Smooth muscle cell (in vitro differentiated cells): Measurements from ENCODE around the gene CIB4. TPM values are rescaled to one million over a fixed set of nuclear protein-coding genes. Genes with fewer than 3 reads are reported as not detected.

Experiments used
- DNase-seq: peaks from one replicate; lab custom pipeline; 2025; ENCODE audit not compliant: unreplicated experiment; lab: John Stamatoyannopoulos, UW
- H2AFZ ChIP-seq: fragments of 200-600 bp; sonication (generic); 2 replicates; pipeline ENCODE4 v1.6.0; 2016; ENCODE audit warnings: antibody characterized with exemption, low read depth, mild to moderate bottlenecking
- H3F3A ChIP-seq: fragments of 200-600 bp; sonication (generic); 2 replicates; pipeline ENCODE4 v1.6.0; 2017; ENCODE audit warnings: antibody characterized with exemption, low read depth
- H3K27ac ChIP-seq: fragments of 200-600 bp; sonication (generic); 2 replicates; pipeline ENCODE4 v1.5.1; 2016; ENCODE audit warnings: low read depth, mild to moderate bottlenecking
- H3K27me3 ChIP-seq: fragments of 200-600 bp; sonication (generic); 2 replicates; pipeline ENCODE4 v1.6.1; 2016; ENCODE audit warnings: low read depth, mild to moderate bottlenecking
- H3K36me3 ChIP-seq: fragments of 200-600 bp; sonication (generic); 2 replicates; pipeline ENCODE4 v1.5.1; 2016; ENCODE audit warnings: low read depth
- H3K4me1 ChIP-seq: fragments of 200-600 bp; sonication (generic); 2 replicates; pipeline ENCODE4 v1.5.1; 2016; ENCODE audit warnings: low read depth
- H3K4me2 ChIP-seq: fragments of 200-600 bp; sonication (generic); 2 replicates; pipeline ENCODE4 v1.6.0; 2016; ENCODE audit warnings: mild to moderate bottlenecking
- H3K4me3 ChIP-seq: fragments of 200-600 bp; sonication (generic); 2 replicates; pipeline ENCODE4 v1.5.1; 2016; ENCODE audit warnings: mild to moderate bottlenecking
- H3K79me2 ChIP-seq: fragments of 200-600 bp; sonication (generic); 2 replicates; pipeline ENCODE4 v1.6.0; 2016; ENCODE audit warnings: low read depth, mild to moderate bottlenecking
- H3K9ac ChIP-seq: fragments of 200-600 bp; sonication (generic); 2 replicates; pipeline ENCODE4 v1.6.0; 2016; ENCODE audit warnings: low read depth
- H3K9me3 ChIP-seq: fragments of 200-600 bp; sonication (generic); replicated peaks from 2 replicates; pipeline ENCODE4 v1.5.1; 2016; ENCODE audit warnings: low read depth
- H4K20me1 ChIP-seq: fragments of 200-600 bp; sonication (generic); 2 replicates; pipeline ENCODE4 v1.6.0; 2016; ENCODE audit warnings: low read depth
- CTCF ChIP-seq: fragments of 200-600 bp; sonication (generic); IDR thresholded peaks from 2 replicates; pipeline ENCODE4 v1.5.1; 2017; ENCODE audit warnings: borderline replicate concordance, mild to moderate bottlenecking, antibody characterized with exemption; ENCODE audit not compliant: insufficient read depth, poor library complexity, severe bottlenecking
- WGBS: methylation state at CpG from one replicate; pipeline ENCODE4 v1.1.7; 2016; ENCODE audit warnings: low lambda C conversion rate; 5-methylcytosine and 5-hydroxymethylcytosine counted together
- polyA plus RNA-seq: library from polyadenylated mRNA; unstranded; fragments of >200 nt; fragmentation: Nextera tagmentation; extraction: Ambion mirVana; gene quantifications from 2 replicates; pipeline ENCODE4 v1.2.1, GENCODE V29; 2016
- total RNA-seq: library from RNA; depleted of rRNA; stranded (reverse); fragments of >200 nt; gene quantifications from 2 replicates; pipeline ENCODE4 v1.2.3, GENCODE V29; 2014

Gene CIB4
- total and polyA plus RNA-seq, 2 experiments from 2014 or later = not detected

DNA sequence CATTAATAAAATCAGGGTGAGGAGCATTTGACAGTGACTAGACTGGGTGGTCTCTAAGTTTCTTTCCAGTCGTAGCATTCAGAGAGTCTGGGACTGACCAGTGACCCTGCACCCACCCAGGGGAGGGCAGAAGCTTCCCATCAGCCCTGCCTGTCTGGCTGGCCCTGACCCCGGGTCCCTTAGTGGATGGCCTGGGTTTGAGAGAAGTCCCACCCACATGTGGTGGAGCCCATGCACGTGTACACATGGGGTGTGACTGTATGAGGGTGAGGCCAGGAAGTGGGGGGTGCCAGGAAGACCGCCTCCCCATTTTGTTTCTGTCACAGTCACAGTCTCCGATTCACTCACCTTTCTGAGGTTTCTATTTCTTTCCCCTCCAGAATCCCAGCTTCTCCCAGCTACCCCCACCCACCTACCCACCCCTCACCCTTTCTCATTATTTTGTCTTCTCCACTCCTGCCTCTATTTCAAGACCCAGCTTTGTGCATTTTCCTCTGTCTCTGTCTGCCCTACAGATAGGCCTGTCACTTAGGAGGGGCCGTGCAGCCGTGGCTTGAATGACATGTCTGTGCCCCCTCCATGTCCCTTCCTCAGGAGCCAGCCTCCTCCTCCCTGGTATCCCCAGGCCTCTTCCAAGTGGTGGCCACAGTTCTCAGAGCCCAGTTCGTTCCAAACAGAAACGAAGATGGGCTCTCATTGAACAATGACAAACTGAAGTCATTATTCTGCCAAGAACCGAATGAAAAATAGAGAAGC is 13.6 kb downstream of the CIB4 start:
- WGBS = 89% methylated on average over 10 of the region's 10 CpGs
- no peak for TF ChIP-seq CTCF

GRCh38 chr2:26626606-26627005 is 14.6 kb downstream of the CIB4 start:
- H3K9ac ChIP-seq = no peak overlapping the region
- no peak overlapping the region for H3K27ac ChIP-seq
- no peak for DNase-seq
- 96% methylated on average over 3 of the region's 3 CpGs for WGBS
- H3K79me2 ChIP-seq = no peaks in the 10 kb centered on the region
- no peak overlapping the region for H3K4me3 ChIP-seq
- H3K4me1 ChIP-seq = peaks cover 7% of the 10 kb centered on the region
- H3F3A ChIP-seq = no peaks in the 10 kb centered on the region
- H4K20me1 ChIP-seq = no peaks in the 10 kb centered on the region
- no peaks in the 10 kb centered on the region for H3K9me3 ChIP-seq
- no peaks in the 10 kb centered on the region for H3K36me3 ChIP-seq
- no peak for TF ChIP-seq CTCF
- no peak overlapping the region for H3K4me2 ChIP-seq
- H3K27me3 ChIP-seq = no peaks in the 10 kb centered on the region
- H2AFZ ChIP-seq = no peak overlapping the region

More for the DNA sequence above, 13.6 kb downstream of the CIB4 start:
- peaks cover 7% of the 10 kb centered on the region for H3K4me1 ChIP-seq
- H3K9ac ChIP-seq = no peak overlapping the region
- H3K27ac ChIP-seq = no peak overlapping the region
- no peak overlapping the region for H3K4me3 ChIP-seq
- H3K79me2 ChIP-seq = no peaks in the 10 kb centered on the region
- no peaks in the 10 kb centered on the region for H4K20me1 ChIP-seq
- no peak for DNase-seq
- no peak overlapping the region for H2AFZ ChIP-seq
- H3K36me3 ChIP-seq = no peaks in the 10 kb centered on the region
- H3K27me3 ChIP-seq = no peaks in the 10 kb centered on the region
- no peaks in the 10 kb centered on the region for H3K9me3 ChIP-seq
- H3F3A ChIP-seq = no peaks in the 10 kb centered on the region
- H3K4me2 ChIP-seq = no peak overlapping the region

- WGBS = 37% methylated on average over 19 of the region's 19 CpGs
These were observed 17.3 kb downstream of the CIB4 start for GRCh38 chr2:26623541-26624495.

More at GRCh38 chr2:26623541-26624495, 17.3 kb downstream of the CIB4 start:
- no peak overlapping the region for H3K9ac ChIP-seq
- H3F3A ChIP-seq = no peaks in the 10 kb centered on the region
- peak overlapping the region; percentile 71 for H3K4me2 ChIP-seq
- no peak for TF ChIP-seq CTCF
- peaks cover 7% of the 10 kb centered on the region for H3K4me1 ChIP-seq
- peak; percentile 29 for DNase-seq
- no peaks in the 10 kb centered on the region for H3K36me3 ChIP-seq
- no peaks in the 10 kb centered on the region for H4K20me1 ChIP-seq
- no peaks in the 10 kb centered on the region for H3K79me2 ChIP-seq
- H3K4me3 ChIP-seq = no peak overlapping the region
- H2AFZ ChIP-seq = peak overlapping the region; percentile 65
- peak overlapping the region; percentile 63 for H3K27ac ChIP-seq
- no peaks in the 10 kb centered on the region for H3K9me3 ChIP-seq
- peaks cover 9% of the 10 kb centered on the region for H3K27me3 ChIP-seq
